AML-193 (cell line): ENCODE measurements around the gene HSD17B7.
"Not testable (repeated sequence)": the region's sequence is repeated elsewhere in the genome, so short reads cannot be mapped to it uniquely, and the experiment has no call there.

Experiments used
- DNase-seq, 2 experiments: peaks; one replicate each; lab custom pipeline; 2025; lab: John Stamatoyannopoulos, UW

HSD17B7 gene

DNA sequence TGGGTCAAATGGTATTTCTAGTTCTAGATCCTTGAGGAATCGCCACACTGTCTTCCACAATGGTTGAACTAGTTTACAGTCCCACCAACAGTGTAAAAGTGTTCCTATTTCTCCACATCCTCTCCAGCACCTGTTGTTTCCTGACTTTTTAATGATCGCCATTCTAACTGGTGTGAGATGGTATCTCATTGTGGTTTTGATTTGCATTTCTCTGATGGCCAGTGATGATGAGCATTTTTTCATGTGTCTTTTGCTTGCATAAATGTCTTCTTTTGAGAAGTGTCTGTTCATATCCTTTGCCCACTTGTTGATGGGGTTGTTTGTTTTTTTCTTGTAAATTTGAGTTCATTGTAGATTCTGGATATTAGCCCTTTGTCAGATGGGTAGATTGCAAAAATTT is 17.0 kb downstream of the HSD17B7 start:
- DNase-seq: not testable (repeated sequence)

DNA sequence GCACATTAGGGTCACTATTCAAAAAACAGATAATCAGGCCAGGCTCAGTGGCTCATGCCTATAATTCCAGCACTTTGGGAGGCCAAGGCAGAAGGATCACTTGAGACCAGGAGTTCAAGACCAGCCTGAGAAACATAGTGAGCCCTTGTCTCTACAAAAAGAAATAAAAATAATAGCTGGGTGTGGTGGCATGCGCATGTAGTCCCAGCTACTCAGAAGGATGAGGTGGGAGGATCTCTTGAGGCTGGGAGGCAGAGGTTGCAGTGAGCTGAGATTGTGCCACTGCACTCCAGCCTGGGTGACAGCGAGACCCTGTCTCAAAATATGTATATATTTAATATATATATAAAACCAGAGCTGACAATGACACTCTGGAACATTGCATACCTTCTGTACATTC is 21.9 kb downstream of the HSD17B7 start:
- DNase-seq: not testable (repeated sequence)

DNA sequence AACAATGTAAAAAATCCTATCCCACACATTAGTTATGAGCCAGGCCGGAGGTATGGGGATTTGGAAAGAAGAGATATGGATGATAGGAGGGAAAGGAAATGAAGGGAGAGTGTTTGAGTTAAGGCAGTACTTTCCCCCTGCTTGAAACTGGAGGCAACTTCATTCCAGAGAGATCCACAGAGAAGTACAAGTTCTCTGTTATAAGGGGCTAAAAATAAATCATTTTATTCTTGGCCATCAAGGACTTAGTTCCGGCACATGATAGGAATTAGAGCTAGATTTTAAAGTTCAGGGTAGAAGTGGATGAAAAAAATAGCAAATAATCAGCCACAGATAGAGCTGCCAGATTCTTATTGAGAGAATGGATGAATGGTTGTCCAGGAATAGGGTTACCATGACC is 27.6 kb downstream of the HSD17B7 start:
- not testable (repeated sequence) for DNase-seq

DNA sequence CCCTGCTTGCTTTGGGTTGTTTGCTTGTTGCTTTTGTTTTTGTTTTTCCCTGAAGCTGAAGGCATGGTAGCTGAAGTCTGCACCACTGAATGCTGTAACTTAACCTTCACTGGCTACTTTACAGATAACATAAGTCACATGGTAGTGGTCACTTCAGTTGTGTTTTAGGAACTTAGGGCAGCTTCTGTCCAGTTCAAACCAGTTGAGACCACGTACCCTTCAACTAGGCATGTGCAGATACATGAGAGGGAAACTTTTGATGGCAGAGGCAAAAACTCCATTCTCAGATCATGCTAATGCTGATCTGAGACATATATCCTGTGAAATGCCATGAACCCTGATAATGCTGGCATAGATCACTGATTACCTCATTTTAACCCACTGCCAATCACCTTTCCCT is 28.2 kb downstream of the HSD17B7 start:
- not testable (repeated sequence) for DNase-seq

DNA sequence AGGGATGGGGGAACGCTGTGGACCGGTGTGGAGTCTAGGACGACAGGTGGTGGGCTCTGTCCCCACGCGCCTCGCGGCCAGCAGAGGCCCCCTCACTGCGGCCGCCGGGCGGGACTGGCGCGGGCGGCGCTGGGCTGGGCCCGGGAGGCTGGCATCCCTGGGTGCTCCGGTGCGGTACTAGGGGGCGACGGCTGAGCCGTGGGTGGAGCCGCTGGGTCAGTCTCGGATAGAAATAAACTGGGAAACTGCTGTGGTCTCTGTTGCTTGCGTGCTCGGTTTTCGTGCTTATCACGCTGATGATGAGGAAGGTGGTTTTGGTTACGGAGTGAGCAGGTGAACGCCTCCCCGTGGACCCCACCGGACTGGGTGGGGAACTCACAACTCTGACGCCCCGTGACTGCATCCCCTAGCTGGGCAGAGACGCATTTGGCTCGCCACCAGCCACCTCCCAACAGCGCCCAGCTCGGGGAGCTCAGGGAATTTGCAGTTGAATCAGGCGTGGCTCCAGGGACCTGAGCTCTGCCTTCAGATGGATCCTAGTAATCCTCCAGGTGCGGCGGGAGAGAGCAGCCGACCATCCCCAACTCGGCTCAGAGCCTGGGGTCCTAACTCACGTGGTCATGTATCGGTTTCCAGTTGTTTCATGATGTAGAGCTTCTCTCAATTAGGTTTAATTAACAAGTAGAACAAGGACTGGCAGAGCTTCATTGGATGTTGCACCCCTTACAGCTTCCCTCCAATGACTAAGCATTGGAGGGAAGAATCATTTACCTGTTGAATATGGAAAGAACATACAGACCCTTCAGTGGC is 32.1 kb downstream of the HSD17B7 start:
- no peak for DNase-seq

DNA sequence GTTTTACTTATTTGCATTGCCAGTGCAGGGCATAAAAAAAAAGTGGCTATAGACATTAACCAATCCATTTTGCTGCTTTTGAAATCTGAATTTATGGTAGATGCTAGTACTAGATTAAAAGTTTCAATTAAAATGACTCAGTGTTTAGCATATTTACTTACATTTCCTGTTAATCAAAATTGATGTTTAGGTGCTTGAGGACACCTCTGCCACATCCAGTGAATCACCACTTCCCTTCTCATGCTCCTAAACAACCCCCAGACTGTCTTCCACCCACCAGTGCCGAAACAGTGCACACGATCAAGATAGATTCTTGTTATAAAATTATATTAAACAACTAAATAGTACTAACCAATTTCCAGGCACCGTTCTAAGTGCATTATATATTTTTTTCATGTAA is 32.7 kb downstream of the HSD17B7 start:
- DNase-seq: no peak

DNA sequence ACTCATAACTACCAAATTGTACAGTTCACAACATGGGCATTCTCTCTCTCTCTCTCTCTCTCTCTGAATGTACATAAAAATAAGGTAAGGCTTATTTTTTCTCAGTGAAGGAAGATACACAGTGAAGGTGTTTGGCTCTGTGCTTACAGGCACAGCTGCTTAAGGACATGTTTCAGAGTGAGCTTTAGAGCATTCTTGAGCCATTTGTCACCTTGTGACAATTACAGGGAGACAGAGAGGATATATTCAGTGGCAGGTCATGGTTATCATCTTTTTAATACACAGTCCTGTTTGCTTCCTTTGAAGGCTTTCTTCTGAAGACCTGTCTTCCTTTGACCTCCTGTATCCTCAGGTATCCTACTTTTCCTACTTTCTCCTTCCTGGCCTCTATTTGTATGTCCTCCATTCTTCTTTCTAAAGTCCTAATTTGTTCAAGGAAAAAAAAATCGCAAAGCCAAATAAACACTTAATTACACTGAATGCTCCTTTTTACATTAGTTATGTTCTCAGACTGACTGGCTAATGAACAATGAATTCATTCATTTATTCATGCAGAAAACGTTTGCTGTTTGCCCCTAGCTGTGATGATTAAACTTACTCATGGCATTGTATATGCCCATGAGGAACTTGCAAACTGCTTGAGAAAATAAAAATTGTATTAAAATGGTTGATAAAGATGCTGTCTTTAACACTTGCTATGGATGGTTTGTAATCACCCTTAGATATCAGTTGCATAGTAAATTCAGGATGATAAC is 33.4 kb downstream of the HSD17B7 start:
- DNase-seq: no peak

DNA sequence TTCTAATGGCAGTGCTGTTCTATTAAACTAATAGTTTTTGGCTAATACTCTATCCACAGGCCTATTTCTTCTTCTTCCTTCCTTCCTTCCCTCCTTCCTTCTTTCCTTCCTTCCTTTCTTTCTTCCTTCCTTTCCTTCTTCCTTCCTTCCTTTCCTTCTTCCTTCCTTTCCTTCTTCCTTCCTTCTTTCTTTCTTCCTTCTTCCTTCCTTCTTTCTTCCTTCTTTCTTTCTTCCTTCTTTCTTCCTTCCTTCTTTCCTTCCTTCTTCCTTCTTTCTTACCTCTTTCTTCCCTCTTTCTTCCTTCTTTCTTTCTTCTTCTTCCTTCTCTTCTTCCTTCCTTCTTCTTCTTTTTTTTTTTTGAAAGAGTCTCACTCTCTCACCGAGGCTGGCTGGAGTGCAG is 38.8 kb downstream of the HSD17B7 start:
- DNase-seq: no peak

DNA sequence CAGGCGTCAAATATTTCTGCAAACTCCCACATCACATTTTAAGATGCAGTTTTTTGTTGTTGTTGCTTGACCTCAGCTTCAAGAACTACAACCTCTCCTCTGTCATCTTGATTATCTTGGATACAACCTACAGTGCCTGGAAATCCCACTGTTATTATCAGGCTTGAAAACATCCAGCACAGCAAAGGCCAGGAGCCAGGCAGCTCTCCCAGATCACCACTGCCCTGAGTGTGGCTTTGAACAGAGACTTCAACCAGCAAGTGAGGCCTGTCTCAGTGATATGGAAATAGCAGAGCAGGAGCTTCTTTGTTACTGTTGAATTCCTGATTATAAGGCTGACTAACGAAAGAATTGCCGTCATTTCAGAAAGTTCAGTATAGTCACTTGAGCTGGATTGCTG is 42.0 kb downstream of the HSD17B7 start:
- no peak for DNase-seq

DNA sequence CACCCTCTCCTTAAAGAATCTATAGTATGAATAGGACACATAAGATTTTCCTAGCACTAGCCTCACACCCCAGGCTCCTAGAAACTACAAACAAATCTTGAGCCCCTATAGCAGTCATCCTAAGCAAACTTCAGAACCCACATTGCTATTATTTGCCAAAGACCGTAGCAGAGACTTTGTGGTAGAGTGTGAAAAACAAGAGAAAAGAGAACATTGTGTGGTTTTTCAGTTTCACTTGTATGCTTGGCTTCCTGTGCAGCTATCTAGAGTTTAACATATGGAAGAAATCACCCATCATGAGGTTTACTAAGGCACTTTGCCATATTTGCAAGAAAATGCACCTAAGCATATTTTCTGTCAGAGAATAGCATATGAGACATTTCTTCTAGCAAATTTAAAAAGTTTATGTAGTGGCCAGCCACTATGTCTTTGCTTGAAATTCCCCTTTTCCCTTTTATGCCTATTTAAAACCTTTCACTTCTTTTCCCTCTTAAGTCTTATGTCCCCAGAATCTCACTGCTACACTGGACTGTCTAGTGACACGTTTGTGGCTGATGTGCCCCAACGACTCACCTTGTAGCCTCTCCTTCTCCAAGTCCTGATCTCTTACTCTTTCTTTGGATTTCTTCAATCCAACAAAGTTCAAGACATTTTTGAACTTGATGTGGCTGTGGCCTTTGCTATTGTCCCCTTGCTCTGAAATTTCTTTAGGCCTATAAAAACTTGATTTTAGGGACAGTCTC is 44.8 kb downstream of the HSD17B7 start:
- DNase-seq: no peak

DNA sequence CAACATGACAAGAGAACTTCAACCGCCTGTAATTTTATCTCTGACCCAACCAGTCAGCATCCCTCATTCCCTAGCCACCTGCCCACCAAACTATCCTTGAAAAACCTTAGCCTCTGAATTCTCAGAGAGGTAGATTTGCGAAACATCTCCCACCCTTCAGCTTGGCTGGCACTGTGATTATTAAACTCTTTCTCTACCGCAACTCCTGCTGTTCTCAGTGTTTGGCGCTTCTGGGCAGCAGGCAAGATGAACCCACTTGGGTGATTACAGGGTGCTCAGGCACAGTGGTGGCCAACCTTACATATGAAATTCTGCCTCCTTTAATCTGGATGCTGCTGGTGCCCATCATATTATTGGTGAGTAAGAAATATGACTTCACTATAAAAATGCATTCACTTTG is 48.4 kb downstream of the HSD17B7 start:
- no peak for DNase-seq

DNA sequence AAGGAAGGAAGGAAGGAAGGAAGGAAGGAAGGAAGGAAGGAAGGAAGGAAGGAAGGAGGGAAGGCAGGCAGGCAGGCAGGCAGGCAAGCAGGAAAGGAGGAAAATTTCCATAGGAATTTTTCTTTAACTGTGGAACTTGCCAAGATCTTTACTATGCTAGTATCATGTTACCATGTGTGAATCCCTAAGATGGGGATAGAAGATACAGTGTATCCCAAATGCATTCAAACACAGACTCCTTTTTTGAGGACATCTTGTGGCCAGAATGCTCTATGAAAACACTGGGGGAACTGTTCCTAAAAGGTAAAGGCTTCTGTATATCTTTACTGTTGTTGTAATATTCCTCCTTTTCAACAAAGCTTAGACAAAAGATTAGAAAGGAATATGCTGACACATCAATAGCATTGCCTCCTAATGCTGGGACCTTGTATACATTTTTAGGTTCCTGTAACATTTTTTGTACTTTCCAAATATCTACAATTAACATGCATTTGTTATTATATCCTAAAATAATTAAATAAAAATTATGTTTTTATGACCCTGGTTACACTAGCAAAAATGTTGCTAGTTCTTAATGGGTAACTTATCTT is 49.8 kb downstream of the HSD17B7 start:
- no peak for DNase-seq

DNA sequence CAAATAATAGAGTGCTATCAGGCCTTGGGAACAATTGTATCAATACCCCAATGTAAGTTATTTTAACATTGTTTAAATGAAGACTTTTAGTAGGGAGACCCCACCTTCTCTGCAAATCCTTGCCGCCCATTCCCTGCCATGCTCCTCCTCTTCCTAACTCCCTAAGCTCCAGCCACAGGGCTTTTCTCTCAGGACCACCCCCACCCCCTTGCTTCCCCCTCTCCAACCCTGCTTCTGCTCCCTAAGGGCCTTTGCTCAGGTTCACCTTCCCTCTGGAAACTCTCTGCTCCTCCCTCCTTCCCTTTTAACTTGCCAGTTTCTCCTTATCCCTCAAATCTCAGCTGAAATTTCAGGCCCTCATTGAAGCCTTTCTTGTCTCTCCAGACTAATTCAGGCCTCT is 53.7 kb downstream of the HSD17B7 start:
- DNase-seq: no peak

DNA sequence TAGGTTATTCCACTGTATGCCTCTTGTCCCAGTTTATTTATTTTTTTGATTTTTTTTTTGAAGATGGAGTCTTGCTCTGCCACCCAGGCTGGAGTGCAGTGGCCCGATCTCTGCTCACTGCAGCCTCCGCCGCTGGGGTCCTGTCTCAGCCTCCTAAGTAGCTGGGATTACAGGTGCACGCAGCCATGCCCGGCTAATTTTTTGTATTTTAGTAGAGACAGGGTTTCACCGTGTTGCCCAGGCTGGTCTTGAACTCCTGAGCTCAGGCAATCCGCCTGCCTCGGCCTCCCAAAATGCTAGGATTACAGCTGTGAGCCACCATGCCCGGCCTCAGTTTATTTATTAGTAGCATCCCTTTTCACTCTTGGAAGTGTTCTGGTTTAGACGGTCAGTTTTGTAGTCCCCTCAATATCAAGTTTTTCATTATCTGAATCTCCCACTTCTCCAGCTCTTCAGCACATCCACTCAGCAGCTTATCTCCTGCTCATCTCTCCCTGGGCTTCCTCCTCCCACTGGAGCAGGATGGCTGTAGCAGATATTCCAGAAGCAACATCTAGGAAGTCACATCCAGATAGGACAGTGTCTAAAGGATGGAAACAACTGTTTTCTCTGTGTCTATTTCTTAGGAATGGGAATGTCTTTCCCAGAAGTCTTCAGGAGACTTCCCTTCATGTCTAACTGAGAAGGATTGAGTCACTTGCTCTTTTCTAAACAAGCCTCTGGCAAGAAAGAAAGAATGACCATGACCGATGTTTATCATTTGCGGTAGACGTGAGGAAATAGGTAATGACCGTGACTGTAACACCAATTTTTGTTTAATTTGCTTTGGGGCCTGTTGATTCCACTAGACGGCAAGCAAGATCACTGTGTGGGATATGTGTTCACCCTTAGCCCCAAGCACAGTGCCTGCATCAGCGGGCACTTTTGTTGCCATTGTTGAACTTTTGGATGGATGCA is 56.0 kb downstream of the HSD17B7 start:
- no peak for DNase-seq

DNA sequence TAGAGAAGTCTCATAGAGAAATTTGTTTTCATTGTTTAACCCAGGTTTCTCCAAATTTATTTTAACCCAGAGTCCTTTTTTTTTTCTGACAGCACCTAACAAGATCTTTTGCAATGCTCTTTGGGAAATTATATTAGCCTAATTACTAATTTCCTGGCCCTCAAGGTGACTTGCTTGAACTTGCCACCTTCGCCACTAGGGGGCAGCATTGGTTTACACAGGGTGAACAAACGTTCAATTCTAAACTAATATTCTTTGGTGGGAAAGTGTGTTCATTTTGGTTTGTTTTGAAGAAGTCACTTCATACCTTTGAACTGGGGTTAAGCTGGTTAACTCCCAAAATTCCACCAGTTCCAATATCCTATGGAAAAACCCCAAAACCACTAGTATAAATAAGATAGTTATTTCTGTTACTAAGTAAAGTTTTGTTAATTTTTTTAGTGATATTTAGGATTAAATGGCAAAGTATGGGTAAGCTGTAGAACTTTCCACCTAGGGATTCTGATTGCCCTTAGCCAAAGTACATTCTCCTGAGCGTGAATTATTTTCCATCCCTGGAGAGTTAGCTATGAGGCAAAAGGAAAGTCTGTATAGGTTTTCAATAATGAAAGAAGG is 57.4 kb downstream of the HSD17B7 start:
- DNase-seq: peak; percentile 51 to 54

DNA sequence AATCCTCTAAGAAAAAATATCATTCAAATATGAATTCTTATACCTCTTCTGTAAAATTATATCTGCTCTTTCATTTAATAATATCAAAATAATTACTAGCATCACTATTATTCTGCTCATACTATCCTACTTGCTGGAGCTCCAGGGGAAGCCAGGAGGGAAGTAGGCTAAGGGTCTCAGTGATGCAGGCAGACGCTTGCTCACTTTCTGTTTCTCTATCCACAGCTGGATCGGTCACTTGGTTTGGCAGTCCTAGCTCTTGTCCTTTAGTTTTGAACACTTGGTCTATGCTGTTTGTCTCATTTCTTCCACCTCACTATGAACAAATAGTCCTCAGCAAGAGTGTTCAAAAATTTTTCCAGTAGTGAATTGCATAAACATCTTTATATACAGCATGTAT is 59.2 kb downstream of the HSD17B7 start:
- no peak for DNase-seq

DNA sequence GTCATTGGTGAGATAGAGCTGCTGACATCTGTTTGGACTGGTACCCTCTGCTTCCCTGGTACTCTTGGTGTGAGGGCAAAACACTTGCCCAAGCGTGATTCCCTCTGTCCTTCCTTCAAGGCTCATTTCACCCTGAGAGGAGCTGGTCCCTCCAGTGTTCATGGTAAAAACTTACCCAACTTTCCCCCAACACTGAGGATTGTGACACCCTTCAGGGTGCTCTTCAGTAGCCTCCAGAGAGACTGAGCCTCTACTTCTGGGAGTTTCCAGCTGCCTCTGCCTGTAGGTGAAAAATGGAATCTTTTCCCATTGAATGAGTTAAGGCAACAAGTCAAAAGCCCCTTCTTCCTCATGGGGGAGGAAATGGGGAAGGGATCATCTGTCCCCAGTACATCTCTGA is 60.8 kb downstream of the HSD17B7 start:
- no peak for DNase-seq

DNA sequence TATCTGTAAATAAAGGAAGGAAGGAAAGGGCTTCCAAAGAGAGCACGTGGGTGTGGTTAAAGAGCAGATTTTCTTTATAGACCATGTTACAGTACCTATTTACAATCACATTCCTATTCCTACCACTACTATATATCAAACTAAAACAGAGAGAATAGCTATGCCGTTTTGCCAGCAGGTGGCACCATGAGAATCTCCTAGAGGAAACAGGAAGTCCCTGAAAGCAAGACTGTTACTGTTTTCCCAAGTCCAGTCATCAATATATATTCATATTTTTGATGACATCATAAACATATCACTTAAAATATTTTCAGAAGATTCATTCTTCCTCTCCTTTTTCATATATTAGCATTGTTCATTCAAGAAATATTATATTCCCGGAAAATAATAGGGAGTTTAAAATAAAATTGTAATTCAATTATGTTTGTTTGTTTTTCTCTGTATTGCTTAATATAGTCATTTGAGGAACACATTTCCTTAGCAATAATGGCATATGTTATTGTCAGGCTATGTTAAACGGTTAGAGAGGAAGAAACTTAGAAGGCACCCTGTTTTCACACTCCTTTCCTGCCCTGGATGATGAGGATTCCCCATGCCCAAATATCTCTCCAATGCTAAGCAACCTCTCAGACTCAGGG is 63.9 kb downstream of the HSD17B7 start:
- peak; percentile 69 to 73 for DNase-seq

DNA sequence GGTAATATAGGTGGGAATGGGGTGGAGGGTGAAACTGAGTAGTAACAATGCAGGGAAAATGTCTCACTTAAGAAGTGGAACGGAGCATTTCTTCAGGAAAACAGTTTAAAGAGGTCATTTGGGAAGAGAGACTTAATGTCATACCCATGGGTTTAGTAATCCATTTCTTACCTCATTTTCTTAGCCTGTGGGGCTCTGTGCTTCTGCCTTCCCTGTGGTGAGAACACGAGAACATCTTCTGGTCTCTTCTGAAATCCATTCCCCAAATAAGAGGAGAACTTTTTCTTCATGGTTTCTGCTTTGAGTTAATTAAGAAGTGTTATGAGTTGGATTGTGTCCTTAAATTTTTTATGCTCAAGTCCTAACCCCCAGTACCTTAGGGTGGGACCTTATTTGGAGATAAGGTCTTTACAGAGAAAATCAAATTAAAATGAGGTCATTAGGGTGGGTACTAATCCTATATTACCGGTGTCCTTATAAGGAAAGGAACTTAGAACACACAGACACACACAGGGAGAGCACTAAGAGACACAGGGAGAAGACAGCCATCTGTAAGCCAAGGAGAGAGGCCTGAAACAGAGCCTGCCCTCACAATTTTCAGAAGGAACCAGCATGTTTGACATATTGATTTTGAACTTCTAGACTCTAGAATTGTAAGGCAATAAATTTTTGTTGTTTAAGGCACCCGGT is 65.1 kb downstream of the HSD17B7 start:
- no peak for DNase-seq

DNA sequence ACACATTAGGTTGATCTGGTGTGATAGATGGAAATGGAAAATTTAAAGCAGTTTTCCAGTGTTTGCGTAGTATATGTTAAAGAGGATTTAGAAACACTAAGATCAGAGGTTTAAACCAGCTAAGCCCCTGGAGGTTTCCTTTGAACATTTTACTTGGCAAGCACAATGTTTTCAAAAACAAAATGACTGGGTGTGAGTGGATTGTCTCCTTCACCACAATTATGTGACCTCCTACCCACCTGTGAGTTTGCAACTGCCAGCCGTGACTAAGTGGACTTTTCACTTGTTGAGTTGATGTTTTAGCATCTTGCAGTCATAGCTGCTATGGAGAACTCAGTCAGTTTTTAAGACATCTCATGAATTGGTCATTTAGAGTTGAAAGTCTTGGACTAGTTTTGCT is 65.8 kb downstream of the HSD17B7 start:
- no peak for DNase-seq
